ENCODE measurements around the gene C1QL3. TPM values are rescaled to one million over a fixed set of nuclear protein-coding genes. Genes with fewer than 3 reads are reported as not detected.

C1QL3 gene
- total RNA-seq, 6 experiments from 2014 or later = not detected

DNA sequence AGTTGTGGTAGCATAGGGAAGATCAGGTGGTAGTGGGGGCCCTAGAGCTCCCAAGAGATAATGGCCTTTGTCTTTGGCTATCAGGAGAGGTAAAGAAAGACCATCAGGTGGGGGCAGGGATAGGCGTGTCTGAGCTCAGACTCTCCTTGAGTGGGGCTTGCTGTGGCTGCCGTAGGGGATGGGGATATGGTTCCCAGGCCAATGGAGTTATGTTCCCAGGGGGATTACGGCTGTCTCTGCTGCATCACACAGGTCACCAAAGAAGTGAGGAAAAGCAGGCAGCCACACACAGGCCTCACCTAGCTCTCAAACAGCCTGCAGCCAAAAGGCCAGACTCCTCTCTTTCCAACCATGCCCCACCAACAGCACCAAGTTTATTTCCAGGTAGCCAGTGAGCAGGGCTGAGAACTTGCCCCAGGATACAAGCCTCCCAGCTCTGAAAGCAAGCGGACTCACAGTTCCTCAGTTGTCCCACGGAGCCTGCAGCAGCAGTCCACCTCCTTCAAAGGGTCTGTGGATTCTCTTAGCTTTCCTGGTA, 37.6 kb upstream of the C1QL3 start:
- Mint-ChIP-seq H3K9me3 (no peaks in the 10 kb centered on the region), H3K27ac (no peak overlapping the region), H3K36me3 (ENCODE audit: low read depth) (no peaks in the 10 kb centered on the region), H3K27me3 (ENCODE audit: insufficient read depth) (peaks cover 3% of the 10 kb centered on the region; the same call in 1 of the 2 replicates), H3K4me3 (no peak overlapping the region), H3K4me1 (ENCODE audit: low read depth) (no peaks in the 10 kb centered on the region)
- TF ChIP-seq, protein P1, sequence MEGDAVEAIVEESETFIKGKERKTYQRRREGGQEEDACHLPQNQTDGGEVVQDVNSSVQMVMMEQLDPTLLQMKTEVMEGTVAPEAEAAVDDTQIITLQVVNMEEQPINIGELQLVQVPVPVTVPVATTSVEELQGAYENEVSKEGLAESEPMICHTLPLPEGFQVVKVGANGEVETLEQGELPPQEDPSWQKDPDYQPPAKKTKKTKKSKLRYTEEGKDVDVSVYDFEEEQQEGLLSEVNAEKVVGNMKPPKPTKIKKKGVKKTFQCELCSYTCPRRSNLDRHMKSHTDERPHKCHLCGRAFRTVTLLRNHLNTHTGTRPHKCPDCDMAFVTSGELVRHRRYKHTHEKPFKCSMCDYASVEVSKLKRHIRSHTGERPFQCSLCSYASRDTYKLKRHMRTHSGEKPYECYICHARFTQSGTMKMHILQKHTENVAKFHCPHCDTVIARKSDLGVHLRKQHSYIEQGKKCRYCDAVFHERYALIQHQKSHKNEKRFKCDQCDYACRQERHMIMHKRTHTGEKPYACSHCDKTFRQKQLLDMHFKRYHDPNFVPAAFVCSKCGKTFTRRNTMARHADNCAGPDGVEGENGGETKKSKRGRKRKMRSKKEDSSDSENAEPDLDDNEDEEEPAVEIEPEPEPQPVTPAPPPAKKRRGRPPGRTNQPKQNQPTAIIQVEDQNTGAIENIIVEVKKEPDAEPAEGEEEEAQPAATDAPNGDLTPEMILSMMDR (IDR thresholded peaks at IDR 0.05) = no peak
- DNase-seq = no peak

DNA sequence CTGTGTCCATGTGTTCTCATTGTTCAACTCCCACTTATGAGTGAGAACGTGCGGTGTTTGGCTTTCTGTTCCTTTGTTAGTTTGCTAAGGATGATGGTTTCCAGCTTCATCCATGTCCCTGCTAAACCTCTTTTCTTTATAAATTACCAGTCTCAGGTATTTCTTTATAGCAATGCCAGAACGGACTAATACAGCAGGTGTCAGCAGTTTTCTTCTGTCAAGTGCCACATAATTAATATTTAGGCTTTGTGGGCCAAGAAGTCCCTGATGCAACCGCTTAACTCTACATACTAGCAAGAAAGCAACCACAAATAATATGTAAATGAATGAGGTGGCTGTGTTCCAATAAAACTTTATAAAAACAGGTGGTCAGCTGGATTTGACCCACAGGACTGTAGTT, 26.3 kb upstream of the C1QL3 start:
- TF ChIP-seq, protein P1 (IDR thresholded peaks at IDR 0.05) = no peak
- Mint-ChIP-seq H3K9me3 (no peaks in the 10 kb centered on the region), H3K4me1 (ENCODE audit: low read depth) (no peaks in the 10 kb centered on the region), H3K4me3 (no peak overlapping the region), H3K27me3 (ENCODE audit: insufficient read depth) (peaks cover 5% of the 10 kb centered on the region), H3K27ac (no peak overlapping the region), H3K36me3 (ENCODE audit: low read depth) (no peaks in the 10 kb centered on the region)
- no peak for DNase-seq

DNA sequence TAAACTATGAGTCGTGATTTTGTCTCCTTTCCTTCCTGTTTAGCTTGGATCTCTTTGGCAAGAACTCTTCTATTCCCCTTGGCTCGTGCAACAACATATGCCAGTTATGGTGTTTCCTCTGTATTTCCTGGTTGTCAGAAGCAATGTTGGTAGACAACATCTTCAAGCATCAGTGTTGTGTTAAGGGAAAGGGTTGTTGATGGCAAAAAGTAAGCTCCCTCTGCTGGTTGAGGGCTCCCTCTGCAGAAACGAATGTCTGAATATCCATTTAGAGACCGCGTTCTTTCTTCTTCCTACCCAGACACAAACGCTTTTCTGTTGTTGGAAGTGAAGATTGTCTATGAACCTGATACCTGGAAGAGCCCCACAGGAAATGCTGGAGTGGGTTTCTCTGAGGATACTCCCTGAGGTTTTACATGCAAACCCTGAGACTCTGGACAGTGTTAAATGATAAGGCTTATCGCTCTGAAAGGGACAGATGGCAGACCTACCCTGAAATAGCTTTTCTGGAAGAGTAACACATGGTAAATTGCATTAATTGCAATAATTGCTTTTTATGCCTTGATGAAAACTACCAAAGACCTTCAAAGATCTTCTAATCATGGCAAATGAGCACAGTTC, 23.5 kb upstream of the C1QL3 start:
- no peaks in the 10 kb centered on the region for H3K4me1 Mint-ChIP-seq (ENCODE audit: low read depth)

DNA sequence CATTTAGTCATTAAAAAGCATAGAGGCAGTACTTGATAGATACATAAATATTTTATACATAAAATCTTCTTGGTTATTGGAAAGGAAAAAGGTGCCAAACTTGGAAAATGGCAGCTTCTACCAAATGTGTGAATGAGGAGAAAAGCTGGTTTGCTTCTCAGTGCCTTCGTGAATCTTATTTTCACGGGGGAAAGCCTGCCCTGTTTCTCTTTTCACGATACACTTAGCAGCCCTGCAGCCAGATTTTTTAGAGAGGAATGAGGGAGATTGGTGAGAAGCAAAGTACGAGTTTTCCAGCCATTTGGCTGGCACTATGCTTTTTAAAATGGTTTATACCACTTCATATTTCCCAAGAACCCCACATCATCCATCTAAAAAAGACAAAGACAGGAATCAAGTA, 22.9 kb upstream of the C1QL3 start:
- H3K4me1 Mint-ChIP-seq (ENCODE audit: low read depth) = no peaks in the 10 kb centered on the region
- no peak overlapping the region for H3K27ac Mint-ChIP-seq
- H3K27me3 Mint-ChIP-seq (ENCODE audit: insufficient read depth) = peaks cover 5% of the 10 kb centered on the region
- no peaks in the 10 kb centered on the region for H3K9me3 Mint-ChIP-seq
- TF ChIP-seq, protein P1 (IDR thresholded peaks at IDR 0.05) = no peak
- no peaks in the 10 kb centered on the region for H3K36me3 Mint-ChIP-seq (ENCODE audit: low read depth)
- no peak for DNase-seq
- H3K4me3 Mint-ChIP-seq = no peak overlapping the region

More for the DNA sequence above, 23.5 kb upstream of the C1QL3 start:
- peak; percentile 2 for DNase-seq
- Mint-ChIP-seq H3K36me3 (ENCODE audit: low read depth) (no peaks in the 10 kb centered on the region), H3K9me3 (no peaks in the 10 kb centered on the region), H3K27me3 (ENCODE audit: insufficient read depth) (peaks cover 5% of the 10 kb centered on the region), H3K27ac (no peak overlapping the region), H3K4me3 (no peak overlapping the region)
- TF ChIP-seq, protein P1 (IDR thresholded peaks at IDR 0.05) = peak; percentile 77

DNA sequence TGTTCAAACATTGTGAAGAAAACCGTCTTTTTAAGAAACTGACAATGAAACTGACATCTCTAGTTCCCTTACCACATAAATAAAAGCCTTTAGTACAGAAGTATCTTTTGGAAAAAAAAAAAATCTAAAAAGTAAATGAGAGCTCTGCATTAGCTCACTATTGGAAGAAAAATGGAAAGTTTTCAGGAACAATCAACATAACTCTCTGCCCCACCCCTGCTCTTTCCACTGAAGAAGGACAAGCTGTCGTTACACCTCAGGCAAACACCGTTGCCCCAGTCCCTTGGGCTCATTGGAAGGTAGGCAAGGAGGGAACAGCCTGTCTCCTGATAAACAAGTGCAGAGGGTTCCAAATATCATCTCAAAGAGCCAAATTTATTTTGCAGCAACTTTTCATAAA, 22.4 kb upstream of the C1QL3 start:
- Mint-ChIP-seq H3K27ac (no peak overlapping the region), H3K4me1 (ENCODE audit: low read depth) (no peaks in the 10 kb centered on the region), H3K4me3 (no peak overlapping the region), H3K9me3 (no peaks in the 10 kb centered on the region), H3K27me3 (ENCODE audit: insufficient read depth) (peaks cover 5% of the 10 kb centered on the region), H3K36me3 (ENCODE audit: low read depth) (no peaks in the 10 kb centered on the region)
- DNase-seq = no peak
- TF ChIP-seq, protein P1 (IDR thresholded peaks at IDR 0.05) = no peak
